Vagina (tissue), 2 donors: ENCODE measurements around the gene TBXT. TPM values are rescaled to one million over a fixed set of nuclear protein-coding genes. Genes with fewer than 3 reads are reported as not detected.
"Not testable (repeated sequence)": the region's sequence is repeated elsewhere in the genome, so short reads cannot be mapped to it uniquely, and the experiment has no call there.

Experiments used
- DNase-seq, 2 donors: peaks; one replicate each; pipeline ENCODE4 v3.0.0-alpha.2; 2017; ENCODE audit errors: extremely low spot score in 2 of 2
- H3K27ac ChIP-seq: fragments of 200-600 bp; sonication (generic); one replicate; pipeline ENCODE4 v1.5.1; 2019
- H3K27me3 ChIP-seq: fragments of 200-600 bp; sonication (generic); one replicate; pipeline ENCODE4 v1.5.1; 2019
- H3K36me3 ChIP-seq, 2 donors: fragments of 200-600 bp; sonication (generic); one replicate each; pipeline ENCODE4 v1.5.1; 2017 to 2019
- H3K4me1 ChIP-seq: fragments of 200-600 bp; sonication (generic); one replicate; pipeline ENCODE4 v1.5.1; 2019
- H3K4me3 ChIP-seq, 2 donors: fragments of 200-600 bp; sonication (generic); 1 replicate in 1 of 2; 2 replicates in 1 of 2; pipeline ENCODE4 v1.5.1; 2016 to 2019
- H3K9me3 ChIP-seq: fragments of 200-600 bp; sonication (generic); one replicate; pipeline ENCODE4 v1.5.1; 2019
- CTCF ChIP-seq, 3 experiments: fragments of 450-650 bp in 2 of 3; fragments of 200-600 bp in 1 of 3; sonication (generic) in 1 of 3; IDR thresholded peaks; one replicate each; pipeline ENCODE4 v1.5.1; 2017 to 2019; ENCODE audit warnings: antibody characterized with exemption in 3 of 3, mild to moderate bottlenecking in 2 of 3, moderate library complexity in 2 of 3
- POLR2A ChIP-seq, 2 donors: fragments of 450-650 bp; IDR thresholded peaks; one replicate each; pipeline ENCODE4 v1.6.1; 2017; ENCODE audit warnings: antibody characterized with exemption in 2 of 2, mild to moderate bottlenecking in 2 of 2, moderate library complexity in 2 of 2
- POLR2AphosphoS5 ChIP-seq, 2 donors: sonication (generic); formaldehyde crosslinking; IDR thresholded peaks; one replicate each; pipeline ENCODE4 v1.9.0; 2017; ENCODE audit warnings: antibody characterized with exemption in 2 of 2, mild to moderate bottlenecking in 2 of 2, low read depth in 1 of 2; ENCODE audit not compliant: insufficient read depth in 1 of 2
- intact Hi-C: fragments of 100-400 bp; cut with DNase I; formaldehyde crosslinking; loops from one replicate; pipeline ENCODE4 v1.15.1; 2023
- total RNA-seq: library from RNA; depleted of rRNA; stranded (reverse); fragments of >200 nt; gene quantifications from one replicate; pipeline ENCODE4 v1.2.3, GENCODE V29; 2016

The TBXT gene
- total RNA-seq, 1 donor from 2014 or later = not detected

- Histone ChIP-seq H3K9me3 (no peaks in the 10 kb centered on the region), H3K36me3 (no peaks in the 10 kb centered on the region), H3K4me1 (no peaks in the 10 kb centered on the region), H3K4me3 (no peak overlapping the region), H3K27ac (no peak overlapping the region), H3K27me3 (no peaks in the 10 kb centered on the region)
- TF ChIP-seq POLR2AphosphoS5 (IDR thresholded peaks at IDR 0.05; ENCODE audit: insufficient read depth in 1 of 2, low read depth in 1 of 2) (no peak), POLR2A (IDR thresholded peaks at IDR 0.05) (no peak), CTCF (IDR thresholded peaks at IDR 0.05) (no peak)
- intact Hi-C loops = no loop called here
- no peak for DNase-seq
Measured at GRCh38 chr6:166176106-166176505, 8.5 kb upstream of the TBXT start.

GRCh38 chr6:166175093-166175492 is 7.4 kb upstream of the TBXT start:
- H3K9me3 ChIP-seq, H3K36me3 ChIP-seq, DNase-seq, H3K27me3 ChIP-seq, H3K4me3 ChIP-seq, H3K4me1 ChIP-seq, intact Hi-C loops, H3K27ac ChIP-seq: not testable (repeated sequence)

- Histone ChIP-seq H3K27me3 (peaks cover 2% of the 10 kb centered on the region), H3K9me3 (no peaks in the 10 kb centered on the region), H3K4me3 (no peak overlapping the region), H3K36me3 (no peaks in the 10 kb centered on the region), H3K4me1 (peaks cover 2% of the 10 kb centered on the region), H3K27ac (no peak overlapping the region)
- intact Hi-C loops = no loop called here
- no peak for DNase-seq
- TF ChIP-seq POLR2A (IDR thresholded peaks at IDR 0.05) (no peak), POLR2AphosphoS5 (IDR thresholded peaks at IDR 0.05; ENCODE audit: insufficient read depth in 1 of 2, low read depth in 1 of 2) (no peak), CTCF (IDR thresholded peaks at IDR 0.05) (no peak)
Measured at GRCh38 chr6:166174031-166174430, 6.4 kb upstream of the TBXT start.

- TF ChIP-seq CTCF (IDR thresholded peaks at IDR 0.05) (no peak), POLR2A (IDR thresholded peaks at IDR 0.05) (no peak), POLR2AphosphoS5 (IDR thresholded peaks at IDR 0.05; ENCODE audit: insufficient read depth in 1 of 2, low read depth in 1 of 2) (no peak)
- Histone ChIP-seq H3K36me3 (no peaks in the 10 kb centered on the region), H3K4me3 (no peak overlapping the region), H3K27ac (no peak overlapping the region), H3K9me3 (no peaks in the 10 kb centered on the region), H3K4me1 (peaks cover 8% of the 10 kb centered on the region), H3K27me3 (peaks cover 8% of the 10 kb centered on the region)
- intact Hi-C loops = no loop called here
- DNase-seq = no peak
Measured at GRCh38 chr6:166173281-166173951, 5.8 kb upstream of the TBXT start.

GRCh38 chr6:166172546-166172945 is 4.9 kb upstream of the TBXT start:
- Histone ChIP-seq H3K36me3 (no peaks in the 10 kb centered on the region), H3K27ac (no peak overlapping the region), H3K4me1 (peaks cover 17% of the 10 kb centered on the region), H3K27me3 (peaks cover 11% of the 10 kb centered on the region), H3K9me3 (no peaks in the 10 kb centered on the region), H3K4me3 (no peak overlapping the region)
- intact Hi-C loops = no loop called here
- no peak for DNase-seq
- no peak for TF ChIP-seq POLR2A (IDR thresholded peaks at IDR 0.05)
- TF ChIP-seq CTCF (IDR thresholded peaks at IDR 0.05) = no peak
- no peak for TF ChIP-seq POLR2AphosphoS5 (IDR thresholded peaks at IDR 0.05; ENCODE audit: insufficient read depth in 1 of 2, low read depth in 1 of 2)
